Mammary epithelial cell (primary cell): ENCODE measurements around the gene OTUD7B.

Experiments used
- EZH2 ChIP-seq: IDR thresholded peaks from 2 replicates; pipeline ENCODE4 v1.6.1; 2012; ENCODE audit warnings: low read length, inconsistent platforms, borderline replicate concordance
- TF ChIP-seq, protein P1 (sequence below), 2 donors: IDR thresholded peaks in 1 of 2; conservative IDR thresholded peaks in 1 of 2; 2 replicates each; pipeline ENCODE4 v1.5.1; 2011 to 2012; ENCODE audit warnings: inconsistent platforms in 2 of 2, low read length in 2 of 2, mild to moderate bottlenecking in 2 of 2, control low read depth in 1 of 2, low read depth in 1 of 2; ENCODE audit not compliant: insufficient read depth in 1 of 2; ENCODE audit errors: extremely low read depth in 1 of 2

DNA sequence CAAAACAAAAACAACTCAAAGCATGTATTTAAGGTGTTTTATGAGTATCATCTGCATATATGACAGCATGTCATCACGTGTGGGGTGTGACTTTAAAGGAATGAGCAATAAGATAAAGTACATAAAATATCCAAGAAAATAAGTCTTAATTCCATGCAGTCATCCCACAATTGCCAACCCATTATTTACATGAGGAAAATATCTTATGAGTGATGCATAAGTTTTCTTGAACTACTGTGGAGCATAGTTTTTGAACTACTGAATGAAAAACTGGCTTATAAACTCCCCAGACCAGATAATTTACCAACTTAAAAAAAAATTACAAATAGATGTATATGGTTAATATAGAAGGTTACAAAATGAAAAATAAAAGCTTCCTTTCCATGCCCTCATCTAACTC, 44.1 kb downstream of the OTUD7B start:
- TF ChIP-seq, protein P1, sequence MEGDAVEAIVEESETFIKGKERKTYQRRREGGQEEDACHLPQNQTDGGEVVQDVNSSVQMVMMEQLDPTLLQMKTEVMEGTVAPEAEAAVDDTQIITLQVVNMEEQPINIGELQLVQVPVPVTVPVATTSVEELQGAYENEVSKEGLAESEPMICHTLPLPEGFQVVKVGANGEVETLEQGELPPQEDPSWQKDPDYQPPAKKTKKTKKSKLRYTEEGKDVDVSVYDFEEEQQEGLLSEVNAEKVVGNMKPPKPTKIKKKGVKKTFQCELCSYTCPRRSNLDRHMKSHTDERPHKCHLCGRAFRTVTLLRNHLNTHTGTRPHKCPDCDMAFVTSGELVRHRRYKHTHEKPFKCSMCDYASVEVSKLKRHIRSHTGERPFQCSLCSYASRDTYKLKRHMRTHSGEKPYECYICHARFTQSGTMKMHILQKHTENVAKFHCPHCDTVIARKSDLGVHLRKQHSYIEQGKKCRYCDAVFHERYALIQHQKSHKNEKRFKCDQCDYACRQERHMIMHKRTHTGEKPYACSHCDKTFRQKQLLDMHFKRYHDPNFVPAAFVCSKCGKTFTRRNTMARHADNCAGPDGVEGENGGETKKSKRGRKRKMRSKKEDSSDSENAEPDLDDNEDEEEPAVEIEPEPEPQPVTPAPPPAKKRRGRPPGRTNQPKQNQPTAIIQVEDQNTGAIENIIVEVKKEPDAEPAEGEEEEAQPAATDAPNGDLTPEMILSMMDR (conservative IDR thresholded peaks at IDR 0.05 in 1 of 2, IDR thresholded peaks at IDR 0.05 in 1 of 2; ENCODE audit: extremely low read depth in 1 of 2, insufficient read depth in 1 of 2, low read depth in 1 of 2, low read length in 2 of 2): no peak
- no peak for TF ChIP-seq EZH2
